A549 (cell line): ENCODE data around the gene CFAP410.

ENCODE experiments used
- CHD2 ChIP-seq: fragments of 150-350 bp; IDR thresholded peaks from 2 replicates; pipeline ENCODE4 v1.6.1; 2014; ENCODE audit warnings: low read length; ENCODE audit not compliant: partially characterized antibody
- CTCF ChIP-seq: fragments of >200 bp; sonication (Bioruptor Twin); formaldehyde crosslinking; IDR thresholded peaks from 3 replicates; pipeline ENCODE4 v1.5.1; 2016
- JUN ChIP-seq, 2 experiments: fragments of >200 bp; sonication (Bioruptor Twin); formaldehyde crosslinking; IDR thresholded peaks; 2 replicates in 1 of 2; 3 replicates in 1 of 2; pipeline ENCODE4 v1.6.1; 2016 to 2017
- KDM5A ChIP-seq: fragments of 200-600 bp; sonication (generic); IDR thresholded peaks from 2 replicates; pipeline ENCODE4 v1.6.1; 2016; ENCODE audit warnings: antibody characterized with exemption, mild to moderate bottlenecking
- MAZ ChIP-seq: fragments of 150-350 bp; IDR thresholded peaks from 2 replicates; pipeline ENCODE4 v1.6.1; 2014; ENCODE audit warnings: antibody characterized with exemption, low read depth, low read length, borderline replicate concordance
- NPAS2 ChIP-seq: fragments of 250-450 bp; sonication (Bioruptor Pico); IDR thresholded peaks from 2 replicates; pipeline ENCODE4 v1.8.0; 2022; ENCODE audit warnings: mild to moderate bottlenecking, moderate library complexity, borderline replicate concordance
- POLR2A ChIP-seq: IDR thresholded peaks from 2 replicates; pipeline ENCODE4 v1.6.1; 2012; ENCODE audit warnings: mild to moderate bottlenecking, low read length
- RNF2 ChIP-seq: fragments of 200-600 bp; sonication (generic); IDR thresholded peaks from 2 replicates; pipeline ENCODE4 v1.6.1; 2016; ENCODE audit warnings: low read depth, mild to moderate bottlenecking, antibody characterized with exemption, moderate library complexity, borderline replicate concordance

- TF ChIP-seq RNF2 = no peak
- no peak for TF ChIP-seq NPAS2
- TF ChIP-seq CHD2 = no peak
- no peak for TF ChIP-seq KDM5A
- TF ChIP-seq CTCF = no peak
- TF ChIP-seq POLR2A = no peak
- TF ChIP-seq MAZ = no peak
- no peak for TF ChIP-seq JUN (IDR thresholded peaks at IDR 0.05)
These were observed 41.7 kb upstream of the CFAP410 start for GRCh38 chr21:44380876-44381275.
